Esophagus (tissue), 2 donors: Measurements from ENCODE around the gene TMEM81. TPM values are rescaled to one million over a fixed set of nuclear protein-coding genes. Genes with fewer than 3 reads are reported as not detected.

Experiments used
- H3K27ac ChIP-seq, 2 donors: one replicate each; pipeline ENCODE4 v1.5.1; 2013; ENCODE audit warnings: low read depth in 2 of 2, mild to moderate bottlenecking in 2 of 2, inconsistent platforms in 1 of 2, low read length in 1 of 2, moderate library complexity in 1 of 2
- H3K27me3 ChIP-seq, 2 donors: one replicate each; pipeline ENCODE4 v1.6.1; 2013; ENCODE audit warnings: low read length in 2 of 2, control low read depth in 1 of 2, mild to moderate bottlenecking in 1 of 2; ENCODE audit not compliant: insufficient read depth in 2 of 2, control insufficient read depth in 1 of 2
- H3K36me3 ChIP-seq, 2 donors: one replicate each; pipeline ENCODE4 v1.6.1; 2013; ENCODE audit warnings: low read length in 1 of 2; ENCODE audit not compliant: control insufficient read depth in 2 of 2, insufficient read depth in 2 of 2
- H3K4me1 ChIP-seq, 2 donors: one replicate each; pipeline ENCODE4 v1.6.1; 2013; ENCODE audit warnings: low read length in 1 of 2; ENCODE audit not compliant: control insufficient read depth in 2 of 2, insufficient read depth in 2 of 2
- H3K4me3 ChIP-seq, 2 donors: one replicate each; pipeline ENCODE4 v1.5.1; 2013; ENCODE audit warnings: low read length in 2 of 2, mild to moderate bottlenecking in 2 of 2, low read depth in 1 of 2, moderate library complexity in 1 of 2
- H3K9me3 ChIP-seq, 2 donors: one replicate each; pipeline ENCODE4 v1.6.1; 2013; ENCODE audit warnings: mild to moderate bottlenecking in 2 of 2, low read depth in 1 of 2, low read length in 1 of 2, moderate library complexity in 1 of 2; ENCODE audit not compliant: control insufficient read depth in 2 of 2, insufficient read depth in 1 of 2
- WGBS, 2 donors: extraction: QIAGEN DNeasy Blood & Tissue Kit; methylation state at CpG; one replicate each; pipeline ENCODE4 v1.1.7; 2013; 5-methylcytosine and 5-hydroxymethylcytosine counted together
- polyA plus RNA-seq, 2 donors: library from polyadenylated mRNA; stranded (reverse); fragments of 200-250 nt; gene quantifications; one replicate each; pipeline ENCODE4 v1.2.3, GENCODE V29; 2013
- donor health status: healthy with polysubstance abuse.
- donor health status: Bipolar disorder and iron deficiency.

The TMEM81 gene
- polyA plus RNA-seq, 2 donors = 1.0 to 1.8 TPM

- H3K4me3 ChIP-seq = no peak overlapping the region
- no peak overlapping the region for H3K27ac ChIP-seq
- H3K36me3 ChIP-seq = no peaks in the 10 kb centered on the region
- H3K9me3 ChIP-seq = no peaks in the 10 kb centered on the region
- no peaks in the 10 kb centered on the region for H3K27me3 ChIP-seq
- H3K4me1 ChIP-seq = no peaks in the 10 kb centered on the region
- WGBS, 2 donors = 83 to 88% methylated on average over 12 of the region's 12 CpGs
Observed at GRCh38 chr1:205071801-205072200, 12.5 kb downstream of the TMEM81 start.

- 88 to 92% methylated on average over 1 to 2 of the region's 2 CpGs for WGBS, 2 donors
- no peak overlapping the region for H3K4me3 ChIP-seq
- H3K9me3 ChIP-seq = no peaks in the 10 kb centered on the region
- no peaks in the 10 kb centered on the region for H3K27me3 ChIP-seq
- H3K4me1 ChIP-seq = no peaks in the 10 kb centered on the region
- no peaks in the 10 kb centered on the region for H3K36me3 ChIP-seq
- H3K27ac ChIP-seq = no peak overlapping the region
Observed at GRCh38 chr1:205071028-205071409, 13.2 kb downstream of the TMEM81 start.

- Histone ChIP-seq H3K9me3 (no peaks in the 10 kb centered on the region), H3K27ac (no peak overlapping the region), H3K4me1 (no peaks in the 10 kb centered on the region), H3K27me3 (no peaks in the 10 kb centered on the region), H3K36me3 (no peaks in the 10 kb centered on the region), H3K4me3 (no peak overlapping the region)
- 84 to 85% methylated on average over 39 to 42 of the region's 42 CpGs for WGBS, 2 donors
Observed at GRCh38 chr1:205069371-205070125, 14.7 kb downstream of the TMEM81 start.

- Histone ChIP-seq H3K36me3 (no peaks in the 10 kb centered on the region), H3K9me3 (no peaks in the 10 kb centered on the region), H3K27me3 (no peaks in the 10 kb centered on the region), H3K4me3 (no peak overlapping the region), H3K4me1 (no peaks in the 10 kb centered on the region), H3K27ac (no peak overlapping the region)
- 17 to 20% methylated on average over 2 of the region's 2 CpGs for WGBS, 2 donors
Observed at GRCh38 chr1:205068457-205069040, 15.7 kb downstream of the TMEM81 start.

- H3K27me3 ChIP-seq = no peaks in the 10 kb centered on the region
- H3K4me3 ChIP-seq = no peak overlapping the region
- WGBS, 2 donors = 79 to 98% methylated on average over 4 of the region's 4 CpGs
- no peaks in the 10 kb centered on the region for H3K36me3 ChIP-seq
- no peaks in the 10 kb centered on the region for H3K9me3 ChIP-seq
- H3K4me1 ChIP-seq = no peaks in the 10 kb centered on the region
- no peak overlapping the region for H3K27ac ChIP-seq
Observed at GRCh38 chr1:205068001-205068400, 16.3 kb downstream of the TMEM81 start.

GRCh38 chr1:205067031-205067430 is 17.2 kb downstream of the TMEM81 start:
- H3K9me3 ChIP-seq = no peaks in the 10 kb centered on the region
- WGBS, 2 donors = 91 to 92% methylated on average over 6 of the region's 6 CpGs
- H3K36me3 ChIP-seq = no peaks in the 10 kb centered on the region
- H3K4me1 ChIP-seq = no peaks in the 10 kb centered on the region
- H3K27me3 ChIP-seq = no peaks in the 10 kb centered on the region
- H3K4me3 ChIP-seq = no peak overlapping the region
- no peak overlapping the region for H3K27ac ChIP-seq

GRCh38 chr1:205066141-205066818 is 18.0 kb downstream of the TMEM81 start:
- Histone ChIP-seq H3K27me3 (no peaks in the 10 kb centered on the region), H3K4me3 (no peak overlapping the region), H3K4me1 (no peaks in the 10 kb centered on the region), H3K9me3 (no peaks in the 10 kb centered on the region), H3K36me3 (no peaks in the 10 kb centered on the region), H3K27ac (no peak overlapping the region)
- 64 to 75% methylated on average over 13 of the region's 13 CpGs for WGBS, 2 donors

GRCh38 chr1:205065666-205066065 is 18.6 kb downstream of the TMEM81 start:
- WGBS, 2 donors = 90 to 91% methylated on average over 14 of the region's 14 CpGs
- Histone ChIP-seq H3K36me3 (no peaks in the 10 kb centered on the region), H3K4me1 (no peaks in the 10 kb centered on the region), H3K27me3 (no peaks in the 10 kb centered on the region), H3K9me3 (no peaks in the 10 kb centered on the region), H3K27ac (no peak overlapping the region), H3K4me3 (no peak overlapping the region)

- Histone ChIP-seq H3K27me3 (no peaks in the 10 kb centered on the region), H3K4me3 (no peak overlapping the region), H3K27ac (no peak overlapping the region), H3K9me3 (no peaks in the 10 kb centered on the region), H3K36me3 (no peaks in the 10 kb centered on the region), H3K4me1 (no peaks in the 10 kb centered on the region)
- 87 to 89% methylated on average over 9 of the region's 9 CpGs for WGBS, 2 donors
Observed at GRCh38 chr1:205064741-205065316, 19.4 kb downstream of the TMEM81 start.
